Epithelial cell of esophagus (primary cell): ENCODE data around the gene TBX15.
A peak's percentile ranks its signal among the peaks of the same experiment; 100 is the strongest.

Experiments used
- DNase-seq: peaks from one replicate; pipeline ENCODE4 v3.0.0; 2010; ENCODE audit warnings: low read depth
- H3K4me3 ChIP-seq: 2 replicates; pipeline ENCODE4 v1.5.1; 2011; ENCODE audit warnings: mild to moderate bottlenecking, low read length, control low read depth
- TF ChIP-seq, protein P1 (sequence below): IDR thresholded peaks from 2 replicates; pipeline ENCODE4 v1.5.1; 2011; ENCODE audit warnings: low read depth, mild to moderate bottlenecking, low read length, control low read depth, inconsistent platforms; ENCODE audit not compliant: insufficient read depth; ENCODE audit errors: missing control alignments

The TBX15 gene

DNA sequence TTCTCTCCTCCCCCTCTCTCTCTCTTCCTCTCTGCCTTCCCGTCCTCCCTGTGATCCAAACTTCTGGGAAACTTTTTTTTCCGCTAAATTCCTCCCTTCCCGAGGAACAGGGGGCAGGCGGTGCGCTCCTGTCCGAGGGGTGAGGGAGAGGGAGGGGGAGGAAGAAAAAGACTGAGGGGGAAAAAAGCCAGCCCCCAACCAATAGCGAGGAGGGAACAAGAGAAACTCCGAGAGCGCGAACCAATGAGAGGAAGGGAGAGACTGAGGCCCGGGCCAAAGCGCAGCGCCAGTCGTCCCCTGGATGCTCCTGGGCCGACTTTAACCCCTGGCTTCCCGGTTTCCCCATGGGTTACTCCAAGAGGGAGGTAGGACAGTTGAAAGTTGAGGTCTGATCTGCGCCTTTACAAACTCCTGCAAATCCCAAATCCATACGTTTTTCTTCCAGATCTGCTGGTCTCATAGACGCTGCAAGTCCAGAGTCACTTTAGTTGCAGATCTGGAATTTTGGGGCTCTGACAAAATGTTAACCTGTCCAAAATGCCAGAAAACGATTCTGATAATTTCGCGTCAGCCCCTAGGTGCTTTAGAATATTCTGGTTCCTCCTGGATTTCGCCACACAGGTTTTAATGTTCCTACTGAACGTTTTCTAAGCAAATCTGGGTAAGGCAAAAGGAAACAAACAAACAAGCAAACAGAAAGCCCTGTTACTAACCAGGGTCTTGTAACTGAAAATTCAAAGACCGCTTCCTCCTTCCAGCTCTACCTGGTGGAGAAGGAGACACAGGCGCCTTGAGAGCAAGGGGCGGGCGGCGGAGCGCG, at the start of gene TBX15:
Gene TBX15, minus strand, starts transcription at position 158 of the 820 bp plus-strand sequence. CDS start 548 bp downstream, outside the sequence.
- DNase-seq, result no peak
- TF ChIP-seq, protein P1, sequence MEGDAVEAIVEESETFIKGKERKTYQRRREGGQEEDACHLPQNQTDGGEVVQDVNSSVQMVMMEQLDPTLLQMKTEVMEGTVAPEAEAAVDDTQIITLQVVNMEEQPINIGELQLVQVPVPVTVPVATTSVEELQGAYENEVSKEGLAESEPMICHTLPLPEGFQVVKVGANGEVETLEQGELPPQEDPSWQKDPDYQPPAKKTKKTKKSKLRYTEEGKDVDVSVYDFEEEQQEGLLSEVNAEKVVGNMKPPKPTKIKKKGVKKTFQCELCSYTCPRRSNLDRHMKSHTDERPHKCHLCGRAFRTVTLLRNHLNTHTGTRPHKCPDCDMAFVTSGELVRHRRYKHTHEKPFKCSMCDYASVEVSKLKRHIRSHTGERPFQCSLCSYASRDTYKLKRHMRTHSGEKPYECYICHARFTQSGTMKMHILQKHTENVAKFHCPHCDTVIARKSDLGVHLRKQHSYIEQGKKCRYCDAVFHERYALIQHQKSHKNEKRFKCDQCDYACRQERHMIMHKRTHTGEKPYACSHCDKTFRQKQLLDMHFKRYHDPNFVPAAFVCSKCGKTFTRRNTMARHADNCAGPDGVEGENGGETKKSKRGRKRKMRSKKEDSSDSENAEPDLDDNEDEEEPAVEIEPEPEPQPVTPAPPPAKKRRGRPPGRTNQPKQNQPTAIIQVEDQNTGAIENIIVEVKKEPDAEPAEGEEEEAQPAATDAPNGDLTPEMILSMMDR, result no peak
- H3K4me3 ChIP-seq, result no peak within 1 kb of the TSS

DNA sequence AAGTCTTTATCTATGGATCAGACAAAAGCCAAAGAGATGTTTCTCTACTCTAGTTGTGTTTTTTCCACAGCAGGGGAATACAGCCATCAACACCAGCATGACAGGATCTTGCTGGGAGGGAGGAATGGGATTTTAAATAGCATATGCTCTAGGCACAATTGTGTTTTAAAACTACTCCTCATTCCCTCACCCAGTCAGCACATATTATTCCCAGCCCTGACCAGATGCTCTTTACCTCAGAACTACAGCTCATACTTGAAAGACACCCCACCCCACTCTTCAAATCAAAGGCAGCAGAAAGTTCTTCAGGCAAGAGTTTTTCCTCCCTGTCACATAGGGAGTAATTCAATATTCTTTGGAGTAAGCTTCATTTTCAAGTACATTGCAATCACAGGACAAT, 46.2 kb upstream of the TBX15 start:
- TF ChIP-seq, protein P1, result no peak
- DNase-seq, result no peak

DNA sequence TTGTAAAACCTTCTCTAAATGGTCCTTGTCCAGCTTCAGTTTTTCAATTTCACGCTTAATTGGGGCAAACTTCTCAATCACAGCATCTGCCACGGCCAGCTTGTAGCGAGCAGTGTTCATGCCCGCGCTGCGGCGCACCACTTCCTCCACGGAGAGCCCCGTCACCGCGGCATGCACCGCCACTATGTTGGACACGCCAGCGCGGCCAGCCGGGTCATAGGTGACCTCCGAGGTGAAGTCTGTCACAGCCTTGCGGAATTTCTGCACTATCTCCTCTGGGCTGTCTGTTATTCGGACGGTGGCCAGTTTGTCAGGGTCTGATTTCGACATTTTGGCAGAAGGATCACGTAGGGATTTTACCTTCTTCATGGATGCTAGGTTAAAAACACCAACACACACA, 44.8 kb upstream of the TBX15 start:
- TF ChIP-seq, protein P1, result no peak
- no peak for DNase-seq
- H3K4me3 ChIP-seq, result no peak overlapping the region

More for the DNA sequence above, 46.2 kb upstream of the TBX15 start:
- no peak overlapping the region for H3K4me3 ChIP-seq

DNA sequence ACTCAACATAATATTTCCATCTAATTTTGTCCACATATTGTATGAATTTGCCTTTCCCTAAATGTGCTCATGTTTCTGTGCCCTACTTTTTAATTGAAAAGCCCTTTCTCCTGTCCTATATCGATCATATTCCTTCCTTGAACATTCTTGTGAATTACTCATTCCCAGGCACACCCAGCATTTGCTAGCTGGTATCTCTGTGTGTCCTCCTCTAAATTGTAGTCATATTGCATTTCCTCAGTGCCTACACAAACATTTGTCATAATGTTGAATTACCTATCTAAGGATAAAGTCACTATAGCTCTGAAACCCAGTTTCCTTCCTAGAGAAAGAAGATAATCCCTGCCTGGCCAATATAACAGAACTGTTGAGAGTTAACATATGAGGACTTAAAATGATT, 39.6 kb upstream of the TBX15 start:
- H3K4me3 ChIP-seq, result no peak overlapping the region
- DNase-seq, result peak; percentile 35
- TF ChIP-seq, protein P1, result no peak

DNA sequence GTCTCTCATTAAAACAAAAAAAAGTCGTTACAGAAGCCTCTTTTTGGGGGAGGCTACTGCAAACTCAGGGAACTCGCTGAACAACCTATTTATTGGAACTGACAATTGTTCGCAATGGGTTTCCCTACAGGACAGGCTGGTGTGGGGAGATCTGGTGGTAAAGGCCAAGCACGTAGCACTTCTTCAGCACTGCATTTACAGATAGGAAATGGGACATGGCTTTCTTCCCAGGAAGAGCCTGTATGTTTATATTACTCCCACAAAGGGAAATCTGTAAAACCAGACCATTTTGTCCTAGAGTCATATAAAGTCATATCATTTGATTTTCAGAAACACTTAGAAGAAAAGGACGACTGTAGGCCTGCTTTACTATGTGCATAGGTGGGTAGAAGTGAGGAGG, 38.8 kb upstream of the TBX15 start:
- TF ChIP-seq, protein P1, result no peak

DNA sequence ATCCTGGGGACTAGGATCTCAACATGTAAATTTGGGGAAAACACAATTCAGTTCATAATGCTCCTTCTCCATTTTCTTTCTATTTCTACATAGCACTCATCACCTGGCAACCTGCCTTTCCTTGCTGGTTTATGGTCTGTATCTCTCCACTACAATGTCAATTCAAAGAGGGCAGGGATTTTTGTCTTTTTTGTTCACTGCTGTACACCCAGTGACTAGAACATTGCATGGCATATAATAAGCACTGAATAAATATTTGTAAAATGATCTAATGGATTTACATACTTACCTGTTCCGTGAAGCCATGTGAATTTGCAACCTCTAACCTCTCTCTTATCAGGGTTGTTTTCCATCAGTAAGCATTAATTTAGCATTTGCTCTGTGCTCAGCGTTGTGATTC, 27.4 kb upstream of the TBX15 start:
- TF ChIP-seq, protein P1, result no peak
- no peak overlapping the region for H3K4me3 ChIP-seq
- no peak for DNase-seq

More for the DNA sequence above, 38.8 kb upstream of the TBX15 start:
- H3K4me3 ChIP-seq, result no peak overlapping the region
- no peak for DNase-seq

DNA sequence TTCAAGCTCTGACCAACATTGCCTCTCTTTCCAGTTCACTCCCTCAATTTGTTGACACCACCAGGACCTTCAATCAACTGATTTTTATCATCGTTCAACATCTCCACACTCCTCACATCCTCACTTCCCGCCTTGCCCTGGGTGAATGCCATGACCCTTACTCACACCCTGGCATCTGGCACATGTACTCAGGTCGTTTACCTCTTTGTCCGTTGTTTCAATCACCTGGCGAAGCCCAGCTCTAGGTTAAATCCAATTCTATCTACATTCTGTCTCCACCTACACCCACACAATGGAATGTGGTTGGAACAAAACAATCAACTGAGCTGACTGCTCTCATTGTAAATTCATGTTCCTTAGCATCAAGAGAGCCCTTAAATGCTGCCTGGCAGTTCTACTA, 24.2 kb upstream of the TBX15 start:
- TF ChIP-seq, protein P1, result no peak
- no peak for DNase-seq
- no peak overlapping the region for H3K4me3 ChIP-seq
